ENCODE measurements around the gene ABCA6.
"Not testable (repeated sequence)": the region's sequence is repeated elsewhere in the genome, so short reads cannot be mapped to it uniquely, and the experiment has no call there.

Gene ABCA6

GRCh38 chr17:69130627-69131296 is 10.9 kb downstream of the ABCA6 start:
- DNase-seq: no peak

- DNase-seq: no peak
Measured at GRCh38 chr17:69123626-69124025, 18.1 kb downstream of the ABCA6 start.

GRCh38 chr17:69122065-69122464 is 19.6 kb downstream of the ABCA6 start:
- DNase-seq: no peak

- DNase-seq: no peak
Measured at GRCh38 chr17:69117855-69118784, 23.6 kb downstream of the ABCA6 start.

GRCh38 chr17:69111794-69112193 is 29.9 kb downstream of the ABCA6 start:
- DNase-seq: no peak

GRCh38 chr17:69105907-69106730 is 35.6 kb downstream of the ABCA6 start:
- DNase-seq: no peak

- DNase-seq: no peak
Measured at GRCh38 chr17:69103557-69104233, 38.0 kb downstream of the ABCA6 start.

- DNase-seq: no peak
Measured at GRCh38 chr17:69098625-69099024, 43.1 kb downstream of the ABCA6 start.

- no peak for DNase-seq
Measured at GRCh38 chr17:69096541-69096940, 45.2 kb downstream of the ABCA6 start.

GRCh38 chr17:69093995-69094394 is 47.7 kb downstream of the ABCA6 start:
- DNase-seq: no peak

- no peak for DNase-seq
Measured at GRCh38 chr17:69093279-69093789, 48.4 kb downstream of the ABCA6 start.

- DNase-seq: no peak
Measured at GRCh38 chr17:69090365-69090764, 51.3 kb downstream of the ABCA6 start.

GRCh38 chr17:69088643-69089200 is 53.0 kb downstream of the ABCA6 start:
- no peak for DNase-seq

- no peak for DNase-seq
Measured at GRCh38 chr17:69086641-69087040, 55.1 kb downstream of the ABCA6 start.

- no peak for DNase-seq
Measured at GRCh38 chr17:69084911-69085310, 56.8 kb downstream of the ABCA6 start.

GRCh38 chr17:69082696-69083095 is 59.0 kb downstream of the ABCA6 start:
- DNase-seq: no peak

- DNase-seq: no peak
Measured at GRCh38 chr17:69078864-69079263, 62.8 kb downstream of the ABCA6 start.

- DNase-seq: no peak
Measured at GRCh38 chr17:69075823-69076222, 65.9 kb downstream of the ABCA6 start.

GRCh38 chr17:69073392-69073791 is 68.3 kb downstream of the ABCA6 start:
- DNase-seq: not testable (repeated sequence)

- DNase-seq: not testable (repeated sequence)
Measured at GRCh38 chr17:69072803-69073256, 68.9 kb downstream of the ABCA6 start.

- not testable (repeated sequence) for DNase-seq
Measured at GRCh38 chr17:69071233-69071586, 70.5 kb downstream of the ABCA6 start.
